Mesodermal cell (in vitro differentiated cells): ENCODE data around the gene CCN5.
"Not testable (repeated sequence)": the region's sequence is repeated elsewhere in the genome, so short reads cannot be mapped to it uniquely, and the experiment has no call there.

Source experiments
- H3K27ac ChIP-seq: 2 replicates; pipeline ENCODE4 v1.7.0; 2013; ENCODE audit warnings: mild to moderate bottlenecking, low read depth, low read length, moderate library complexity; ENCODE audit not compliant: severe bottlenecking
- H3K36me3 ChIP-seq: 2 replicates; pipeline ENCODE4 v1.7.1; 2013; ENCODE audit warnings: mild to moderate bottlenecking, low read length, moderate library complexity; ENCODE audit not compliant: control insufficient read depth, insufficient read depth
- H3K4me1 ChIP-seq: one replicate; pipeline ENCODE4 v1.7.1; 2013; ENCODE audit warnings: mild to moderate bottlenecking, low read length; ENCODE audit not compliant: insufficient read depth, control insufficient read depth, poor library complexity, severe bottlenecking
- H3K4me3 ChIP-seq: 2 replicates; pipeline ENCODE4 v1.7.0; 2013; ENCODE audit warnings: low read length, control low read depth, mild to moderate bottlenecking; ENCODE audit not compliant: insufficient read depth, poor library complexity, severe bottlenecking; ENCODE audit errors: extremely low read depth
- H3K9me3 ChIP-seq: 2 replicates; pipeline ENCODE4 v1.7.1; 2013; ENCODE audit warnings: mild to moderate bottlenecking, low read length, moderate library complexity; ENCODE audit not compliant: control insufficient read depth
- WGBS, 2 experiments: methylation state at CpG; one replicate each; pipeline ENCODE4 v1.1.5; 2013; ENCODE audit warnings: missing lambda C conversion rate in 2 of 2; ENCODE audit not compliant: insufficient coverage in 2 of 2; 5-methylcytosine and 5-hydroxymethylcytosine counted together

CCN5 gene

GRCh38 chr20:44759595-44759994 lies 44.4 kb downstream of the CCN5 start:
- 100% methylated on average over 1 of the region's 1 CpG; no CpG with 5 or more reads in 1 of the 2 experiments for WGBS, 2 experiments
- H3K27ac ChIP-seq = no peak overlapping the region
- no peaks in the 10 kb centered on the region for H3K9me3 ChIP-seq
- no peak overlapping the region for H3K4me3 ChIP-seq
- H3K4me1 ChIP-seq = peaks cover 3% of the 10 kb centered on the region
- no peaks in the 10 kb centered on the region for H3K36me3 ChIP-seq

GRCh38 chr20:44761423-44761822 lies 46.3 kb downstream of the CCN5 start:
- H3K36me3 ChIP-seq = no peaks in the 10 kb centered on the region
- WGBS, 2 experiments = 45% methylated on average over 2 of the region's 3 CpGs; no CpG with 5 or more reads in 1 of the 2 experiments
- no peaks in the 10 kb centered on the region for H3K9me3 ChIP-seq
- no peak overlapping the region for H3K4me3 ChIP-seq
- H3K4me1 ChIP-seq = peaks cover 3% of the 10 kb centered on the region
- H3K27ac ChIP-seq = no peak overlapping the region

- WGBS, 2 experiments = 77 to 89% methylated on average over 8 to 10 of the region's 10 CpGs
- H3K36me3 ChIP-seq = no peaks in the 10 kb centered on the region
- no peak overlapping the region for H3K4me3 ChIP-seq
- H3K4me1 ChIP-seq = peaks cover 3% of the 10 kb centered on the region
- H3K9me3 ChIP-seq = no peaks in the 10 kb centered on the region
- peak overlapping the region; percentile 67 for H3K27ac ChIP-seq
Measured at GRCh38 chr20:44762466-44763140, 47.4 kb downstream of the CCN5 start.

GRCh38 chr20:44763798-44764197 lies 48.6 kb downstream of the CCN5 start:
- H3K27ac ChIP-seq, H3K4me3 ChIP-seq, H3K4me1 ChIP-seq, H3K36me3 ChIP-seq, H3K9me3 ChIP-seq: not testable (repeated sequence)
- 97% methylated on average over 2 of the region's 3 CpGs; no CpG with 5 or more reads in 1 of the 2 experiments for WGBS, 2 experiments

- no peaks in the 10 kb centered on the region for H3K9me3 ChIP-seq
- peaks cover 3% of the 10 kb centered on the region for H3K4me1 ChIP-seq
- 67 to 70% methylated on average over 1 of the region's 4 CpGs for WGBS, 2 experiments
- no peak overlapping the region for H3K27ac ChIP-seq
- no peaks in the 10 kb centered on the region for H3K36me3 ChIP-seq
- H3K4me3 ChIP-seq = no peak overlapping the region
Measured at GRCh38 chr20:44765091-44765490, 49.9 kb downstream of the CCN5 start.

- H3K36me3 ChIP-seq = no peaks in the 10 kb centered on the region
- no peak overlapping the region for H3K4me3 ChIP-seq
- WGBS, 2 experiments = 69 to 94% methylated on average over 2 to 3 of the region's 7 CpGs
- no peaks in the 10 kb centered on the region for H3K9me3 ChIP-seq
- H3K27ac ChIP-seq = no peak overlapping the region
- peaks cover 3% of the 10 kb centered on the region for H3K4me1 ChIP-seq
Measured at GRCh38 chr20:44765701-44766347, 50.7 kb downstream of the CCN5 start.

GRCh38 chr20:44768256-44768655 lies 53.1 kb downstream of the CCN5 start:
- Histone ChIP-seq H3K36me3 (no peaks in the 10 kb centered on the region), H3K4me3 (no peak overlapping the region), H3K9me3 (no peaks in the 10 kb centered on the region), H3K27ac (no peak overlapping the region), H3K4me1 (no peaks in the 10 kb centered on the region)
- 86 to 94% methylated on average over 7 of the region's 8 CpGs for WGBS, 2 experiments

GRCh38 chr20:44768854-44769480 lies 53.8 kb downstream of the CCN5 start:
- H3K36me3 ChIP-seq = no peaks in the 10 kb centered on the region
- H3K9me3 ChIP-seq = no peaks in the 10 kb centered on the region
- no peak overlapping the region for H3K27ac ChIP-seq
- no peaks in the 10 kb centered on the region for H3K4me1 ChIP-seq
- 85 to 88% methylated on average over 4 to 5 of the region's 5 CpGs for WGBS, 2 experiments
- H3K4me3 ChIP-seq = no peak overlapping the region

- Histone ChIP-seq H3K4me1 (no peaks in the 10 kb centered on the region), H3K9me3 (no peaks in the 10 kb centered on the region), H3K27ac (no peak overlapping the region), H3K36me3 (no peaks in the 10 kb centered on the region), H3K4me3 (no peak overlapping the region)
- 33 to 68% methylated on average over 1 to 3 of the region's 5 CpGs for WGBS, 2 experiments
Measured at GRCh38 chr20:44769481-44769863, 54.3 kb downstream of the CCN5 start.

- no peaks in the 10 kb centered on the region for H3K9me3 ChIP-seq
- H3K4me1 ChIP-seq = no peaks in the 10 kb centered on the region
- H3K27ac ChIP-seq = no peak overlapping the region
- H3K36me3 ChIP-seq = no peaks in the 10 kb centered on the region
- 81 to 90% methylated on average over 7 to 9 of the region's 11 CpGs for WGBS, 2 experiments
- no peak overlapping the region for H3K4me3 ChIP-seq
Measured at GRCh38 chr20:44770484-44771171, 55.5 kb downstream of the CCN5 start.
